Measurements from ENCODE around the gene ANKK1.

DNA sequence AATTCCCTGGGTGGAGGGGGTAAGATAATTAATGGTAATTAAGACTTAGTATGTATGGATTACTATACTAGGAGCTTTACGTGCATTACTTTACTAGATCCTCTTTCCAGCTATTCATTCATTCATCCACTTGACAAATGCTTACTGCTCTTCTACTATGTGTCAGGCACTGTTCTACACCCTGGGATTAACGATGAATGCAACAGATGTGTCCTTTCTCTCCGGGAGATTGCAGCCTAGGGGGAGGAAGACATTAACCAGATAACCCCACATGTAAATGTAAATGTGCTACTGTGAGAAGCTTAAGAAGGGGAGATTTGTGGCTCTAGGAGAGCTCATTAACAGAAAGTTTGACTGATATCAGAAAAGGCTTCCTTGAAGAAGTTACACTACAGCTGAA lies 1.7 kb downstream of the ANKK1 start:
- TF ChIP-seq CTCF (IDR thresholded peaks at IDR 0.05) (no peak), POLR2A (IDR thresholded peaks at IDR 0.05) (no peak)
